ENCODE measurements around the gene IFITM2.
"Not testable (repeated sequence)": the region's sequence is repeated elsewhere in the genome, so short reads cannot be mapped to it uniquely, and the experiment has no call there.

DNA sequence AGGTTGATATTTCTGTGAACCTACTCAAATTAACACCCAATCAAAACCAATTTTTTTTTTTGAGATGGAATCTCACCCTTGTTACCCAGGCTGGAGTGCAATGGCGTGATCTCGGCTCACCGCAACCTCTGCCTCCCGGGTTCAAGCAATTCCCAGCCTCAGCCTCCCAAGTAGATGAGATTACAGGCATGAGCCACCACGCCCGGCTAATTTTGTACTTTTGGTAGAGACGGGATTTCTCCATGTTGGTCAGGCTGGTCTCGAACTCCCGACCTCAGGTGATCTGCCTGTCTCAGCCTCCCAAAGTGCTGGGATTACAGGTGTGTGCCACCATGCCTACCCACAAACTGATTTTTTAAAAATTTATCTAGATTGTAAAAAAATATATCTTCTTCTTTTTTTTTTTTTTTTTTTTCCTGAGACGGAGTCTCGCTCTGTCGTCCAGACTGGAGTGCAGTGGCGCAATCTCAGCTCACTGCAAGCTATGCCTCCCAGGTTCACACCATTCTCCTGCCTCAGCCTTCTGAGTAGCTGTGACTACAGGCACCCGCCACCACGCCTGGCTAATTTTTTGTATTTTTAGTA, 21.0 kb downstream of the IFITM2 start:
- TF ChIP-seq, protein P1, sequence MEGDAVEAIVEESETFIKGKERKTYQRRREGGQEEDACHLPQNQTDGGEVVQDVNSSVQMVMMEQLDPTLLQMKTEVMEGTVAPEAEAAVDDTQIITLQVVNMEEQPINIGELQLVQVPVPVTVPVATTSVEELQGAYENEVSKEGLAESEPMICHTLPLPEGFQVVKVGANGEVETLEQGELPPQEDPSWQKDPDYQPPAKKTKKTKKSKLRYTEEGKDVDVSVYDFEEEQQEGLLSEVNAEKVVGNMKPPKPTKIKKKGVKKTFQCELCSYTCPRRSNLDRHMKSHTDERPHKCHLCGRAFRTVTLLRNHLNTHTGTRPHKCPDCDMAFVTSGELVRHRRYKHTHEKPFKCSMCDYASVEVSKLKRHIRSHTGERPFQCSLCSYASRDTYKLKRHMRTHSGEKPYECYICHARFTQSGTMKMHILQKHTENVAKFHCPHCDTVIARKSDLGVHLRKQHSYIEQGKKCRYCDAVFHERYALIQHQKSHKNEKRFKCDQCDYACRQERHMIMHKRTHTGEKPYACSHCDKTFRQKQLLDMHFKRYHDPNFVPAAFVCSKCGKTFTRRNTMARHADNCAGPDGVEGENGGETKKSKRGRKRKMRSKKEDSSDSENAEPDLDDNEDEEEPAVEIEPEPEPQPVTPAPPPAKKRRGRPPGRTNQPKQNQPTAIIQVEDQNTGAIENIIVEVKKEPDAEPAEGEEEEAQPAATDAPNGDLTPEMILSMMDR (IDR thresholded peaks at IDR 0.05; ENCODE audit: low read depth, low read length), result not testable (repeated sequence)
- TF ChIP-seq EZH2phosphoT487 (IDR thresholded peaks at IDR 0.05; ENCODE audit: low read depth), result not testable (repeated sequence)
